GM19455 (cell line): Measurements from ENCODE around the gene TREH.
"Not testable (repeated sequence)": the region's sequence is repeated elsewhere in the genome, so short reads cannot be mapped to it uniquely, and the experiment has no call there.

ENCODE experiments used
- ATAC-seq: cut with Tn5 transposase; IDR thresholded peaks from one replicate; pipeline ENCODE4 v1.9.1; 2021; ENCODE audit not compliant: unreplicated experiment

The TREH gene

GRCh38 chr11:118679483-118679882 lies at the start of gene TREH:
TREH (minus strand) TSS chr11:118679650; CDS start chr11:118679627, 23 bp downstream.
- ATAC-seq, result no peak

GRCh38 chr11:118728112-118728511 lies 48.7 kb upstream of the TREH start:
- ATAC-seq, result not testable (repeated sequence)

GRCh38 chr11:118727721-118728066 lies 48.2 kb upstream of the TREH start:
- ATAC-seq, result not testable (repeated sequence)

- not testable (repeated sequence) for ATAC-seq
These were observed 47.7 kb upstream of the TREH start for GRCh38 chr11:118727001-118727720.

- ATAC-seq, result not testable (repeated sequence)
These were observed 42.1 kb upstream of the TREH start for GRCh38 chr11:118721478-118722015.

GRCh38 chr11:118720740-118721139 lies 41.3 kb upstream of the TREH start:
- ATAC-seq, result not testable (repeated sequence)

- ATAC-seq, result not testable (repeated sequence)
These were observed 40.6 kb upstream of the TREH start for GRCh38 chr11:118720078-118720477.

- not testable (repeated sequence) for ATAC-seq
These were observed 39.1 kb upstream of the TREH start for GRCh38 chr11:118718562-118718961.

- not testable (repeated sequence) for ATAC-seq
These were observed 38.3 kb upstream of the TREH start for GRCh38 chr11:118717733-118718132.

GRCh38 chr11:118717221-118717620 lies 37.8 kb upstream of the TREH start:
- not testable (repeated sequence) for ATAC-seq

- no peak for ATAC-seq
These were observed 36.4 kb upstream of the TREH start for GRCh38 chr11:118715837-118716260.

- ATAC-seq, result no peak
These were observed 35.9 kb upstream of the TREH start for GRCh38 chr11:118715245-118715831.

- no peak for ATAC-seq
These were observed 35.4 kb upstream of the TREH start for GRCh38 chr11:118714816-118715215.

- ATAC-seq, result not testable (repeated sequence)
These were observed 35.0 kb upstream of the TREH start for GRCh38 chr11:118714416-118714815.

GRCh38 chr11:118708296-118708695 lies 28.8 kb upstream of the TREH start:
- no peak for ATAC-seq

- ATAC-seq, result no peak
These were observed 27.0 kb upstream of the TREH start for GRCh38 chr11:118706546-118706825.

- ATAC-seq, result no peak
These were observed 26.5 kb upstream of the TREH start for GRCh38 chr11:118705791-118706545.

- no peak for ATAC-seq
These were observed 25.8 kb upstream of the TREH start for GRCh38 chr11:118705111-118705741.

- ATAC-seq, result no peak
These were observed 24.2 kb upstream of the TREH start for GRCh38 chr11:118703563-118704106.

GRCh38 chr11:118699506-118700220 lies 20.2 kb upstream of the TREH start:
- ATAC-seq, result no peak
